GM19395 (cell line): ENCODE data around the gene STOM.
A peak's percentile ranks its signal among the peaks of the same experiment; 100 is the strongest.
"Not testable (repeated sequence)": the region's sequence is repeated elsewhere in the genome, so short reads cannot be mapped to it uniquely, and the experiment has no call there.

Source experiments
- ATAC-seq: cut with Tn5 transposase; IDR thresholded peaks from one replicate; pipeline ENCODE4 v1.9.1; 2021; ENCODE audit warnings: mild to moderate bottlenecking, moderate library complexity; ENCODE audit not compliant: unreplicated experiment

Gene STOM

GRCh38 chr9:121303456-121304451 lies 66.3 kb downstream of the STOM start:
- no peak for ATAC-seq

DNA sequence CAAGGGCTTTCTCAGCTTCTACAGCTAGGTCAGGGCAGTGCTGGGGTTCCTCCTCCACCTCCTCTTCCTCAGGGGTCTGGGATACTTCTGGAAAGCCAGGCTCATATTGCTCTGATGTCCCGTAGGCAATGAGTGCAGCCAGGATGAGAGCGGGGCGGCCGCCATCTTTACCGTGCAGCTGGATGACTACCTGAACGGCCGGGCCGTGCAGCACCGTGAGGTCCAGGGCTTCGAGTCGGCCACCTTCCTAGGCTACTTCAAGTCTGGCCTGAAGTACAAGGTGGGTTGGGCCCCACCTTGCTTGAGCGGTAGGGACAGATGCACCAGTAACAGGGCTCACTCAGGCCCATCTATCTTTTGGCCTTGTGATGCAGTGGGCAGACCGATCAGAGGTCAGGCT lies 67.3 kb downstream of the STOM start:
- no peak for ATAC-seq

DNA sequence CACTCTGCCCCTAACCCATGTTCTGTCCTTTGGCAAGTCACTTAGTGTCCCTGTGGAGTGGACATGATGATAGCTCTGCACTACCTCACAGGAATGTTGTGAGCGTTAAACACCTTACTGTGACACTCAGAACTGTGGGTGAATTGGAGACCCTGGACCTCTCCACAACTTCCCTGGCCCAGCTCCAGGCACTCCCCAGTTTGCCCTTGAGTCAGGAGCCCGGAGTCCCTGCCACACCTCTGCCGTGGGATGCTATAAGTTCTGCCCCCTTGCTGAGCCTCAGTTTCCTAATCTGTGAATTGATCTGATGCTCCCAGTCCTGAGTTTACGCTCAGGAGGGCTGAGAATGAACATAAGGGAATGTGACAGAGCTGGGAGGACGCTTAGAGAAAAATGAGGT lies 67.7 kb downstream of the STOM start:
- ATAC-seq, result no peak

DNA sequence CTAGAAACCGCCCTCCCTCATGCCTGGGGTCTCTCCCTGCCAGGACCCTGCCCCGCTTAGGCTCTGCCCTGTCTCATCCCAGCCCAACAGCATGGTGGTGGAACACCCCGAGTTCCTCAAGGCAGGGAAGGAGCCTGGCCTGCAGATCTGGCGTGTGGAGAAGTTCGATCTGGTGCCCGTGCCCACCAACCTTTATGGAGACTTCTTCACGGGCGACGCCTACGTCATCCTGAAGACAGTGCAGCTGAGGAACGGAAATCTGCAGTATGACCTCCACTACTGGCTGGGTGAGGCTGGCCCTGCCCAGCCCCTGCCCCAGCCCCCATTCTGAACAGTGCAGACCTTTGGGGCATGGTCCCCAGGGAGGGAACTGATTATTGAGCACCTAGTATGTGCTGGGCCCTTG lies 68.2 kb downstream of the STOM start:
- no peak for ATAC-seq

DNA sequence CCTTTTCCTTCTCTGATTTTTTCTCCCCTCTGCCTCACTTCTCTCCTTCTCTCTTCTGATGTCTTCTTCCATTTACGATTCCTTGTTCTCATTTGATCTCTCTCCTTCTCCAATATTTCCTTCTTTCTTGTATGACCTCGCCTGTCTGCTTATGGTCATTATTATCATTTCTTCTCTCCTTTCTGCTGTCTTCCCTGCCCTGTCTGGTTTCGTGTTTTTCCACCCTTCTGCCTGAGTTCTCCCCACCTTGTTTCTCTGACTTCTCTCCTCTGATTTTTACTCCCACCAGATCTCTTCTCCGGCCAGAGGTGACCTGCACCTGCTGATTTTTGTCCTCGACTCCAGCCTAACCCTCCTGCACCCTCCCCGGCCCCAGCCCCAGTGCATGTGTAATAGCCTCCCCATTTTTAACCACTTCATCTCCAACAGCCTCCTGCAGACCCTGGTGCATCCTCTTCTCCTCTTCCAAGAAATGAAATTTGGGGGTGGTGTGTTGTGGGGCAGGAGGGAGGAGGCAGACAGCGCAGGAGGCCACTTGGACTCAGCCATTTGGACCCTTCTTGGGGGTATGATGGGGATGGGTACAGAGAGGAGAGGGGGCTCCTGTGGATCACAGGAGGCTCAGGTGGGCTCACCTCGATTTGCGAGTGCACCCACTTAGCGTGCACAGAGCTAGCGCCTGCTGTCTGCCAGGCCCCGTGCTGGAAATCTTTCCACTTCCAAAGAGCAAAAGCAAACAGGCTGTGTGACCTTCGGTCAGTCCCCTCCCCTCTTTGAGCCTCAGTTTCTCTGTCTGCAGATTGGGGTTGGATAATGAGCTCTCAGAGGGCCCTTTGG lies 69.5 kb downstream of the STOM start:
- ATAC-seq, result no peak

- ATAC-seq, result peak; percentile 56
Measured at GRCh38 chr9:121299467-121300282, 70.4 kb downstream of the STOM start.

- peak; percentile 13 for ATAC-seq
Measured at GRCh38 chr9:121298689-121299466, 71.2 kb downstream of the STOM start.

DNA sequence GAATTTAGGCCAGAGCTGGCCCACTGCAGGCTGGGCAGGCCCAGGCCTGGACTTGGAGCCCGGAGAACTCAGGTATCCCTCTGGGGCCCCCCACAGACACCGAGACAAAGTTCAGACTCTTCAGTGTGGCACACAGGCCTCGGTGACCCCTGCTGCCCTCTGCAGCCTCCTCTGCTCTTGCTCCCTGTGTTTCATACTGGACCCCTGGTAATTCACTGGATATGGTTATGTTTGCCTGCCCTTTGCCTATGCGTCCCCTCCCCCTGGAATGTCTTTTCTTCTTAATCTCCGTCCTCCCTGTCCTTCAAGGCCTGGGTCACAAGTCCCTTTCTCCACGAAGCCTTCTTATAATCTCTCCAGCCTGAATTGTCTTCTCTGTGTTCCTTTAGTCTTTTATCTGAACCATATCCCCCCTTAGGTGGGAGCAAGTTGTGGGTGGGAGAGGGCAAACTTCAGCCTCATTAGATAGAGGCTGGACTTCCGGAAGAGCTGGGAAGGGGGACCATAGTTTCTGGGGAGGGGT lies 72.0 kb downstream of the STOM start:
- no peak for ATAC-seq

DNA sequence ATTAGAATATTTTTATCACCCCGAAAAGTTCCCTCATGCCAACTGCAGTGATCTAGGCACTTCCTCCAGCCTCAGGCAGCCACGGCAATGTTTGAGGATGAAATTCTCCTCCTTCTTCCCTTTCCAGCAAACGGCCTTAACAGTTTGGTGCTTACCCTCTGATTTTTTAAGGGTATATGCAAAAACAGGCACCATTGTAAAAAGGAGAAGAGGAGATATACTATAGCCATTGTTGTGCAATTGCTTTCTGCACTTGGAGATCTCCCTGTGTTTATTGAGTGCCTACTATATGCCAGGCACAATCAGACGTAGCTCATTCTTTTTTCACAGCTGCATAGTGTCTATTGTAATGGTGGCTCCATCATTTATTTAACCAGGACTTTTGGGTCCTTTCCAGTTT lies 72.7 kb downstream of the STOM start:
- no peak for ATAC-seq

- no peak for ATAC-seq
Measured at GRCh38 chr9:121296213-121297127, 73.6 kb downstream of the STOM start.

- ATAC-seq, result no peak
Measured at GRCh38 chr9:121295662-121296191, 74.3 kb downstream of the STOM start.

- ATAC-seq, result no peak
Measured at GRCh38 chr9:121294866-121295661, 75.0 kb downstream of the STOM start.

- no peak for ATAC-seq
Measured at GRCh38 chr9:121294151-121294743, 75.8 kb downstream of the STOM start.

- no peak for ATAC-seq
Measured at GRCh38 chr9:121292801-121293241, 77.2 kb downstream of the STOM start.

DNA sequence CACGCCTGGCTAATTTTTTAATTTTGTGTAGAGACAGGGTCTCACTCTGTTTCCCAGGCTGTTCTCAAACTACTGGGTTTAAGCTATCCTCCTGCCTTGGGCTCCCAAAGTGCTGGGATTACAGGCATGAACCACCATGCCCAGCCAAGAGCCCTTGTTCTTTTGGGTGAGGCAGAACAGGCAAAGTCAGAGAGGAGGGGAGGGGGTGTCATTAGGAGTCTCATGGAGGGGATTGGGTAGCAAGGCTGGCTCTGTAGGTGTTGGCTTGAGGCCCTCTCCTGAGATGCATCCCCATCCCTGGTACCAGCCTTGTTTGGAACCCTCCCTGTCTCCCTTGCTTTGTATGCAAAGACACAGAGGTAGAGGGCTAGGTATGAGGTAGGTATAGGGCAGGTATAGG lies 78.0 kb downstream of the STOM start:
- no peak for ATAC-seq

DNA sequence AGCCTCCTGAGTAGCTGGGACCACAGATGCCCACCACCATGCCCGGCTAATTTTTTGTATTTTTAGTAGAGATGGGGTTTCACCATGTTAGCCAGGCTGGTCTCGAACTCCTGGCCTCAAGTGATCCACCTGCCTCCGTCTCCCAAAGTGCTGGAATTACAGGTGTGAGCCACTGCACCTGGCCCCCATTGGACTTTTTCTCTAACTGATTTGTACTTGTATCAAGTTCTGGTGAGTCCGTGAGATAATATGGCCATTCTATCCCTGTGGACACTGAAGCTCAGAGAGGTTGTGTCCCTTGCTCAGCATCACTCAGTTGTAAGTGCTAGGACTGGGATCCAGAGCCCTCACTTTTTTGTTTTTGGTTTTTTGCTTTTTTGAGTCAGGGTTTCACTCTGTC lies 78.5 kb downstream of the STOM start:
- not testable (repeated sequence) for ATAC-seq

- ATAC-seq, result no peak
Measured at GRCh38 chr9:121289772-121290370, 80.2 kb downstream of the STOM start.
